Stimulated activated CD4-positive, alpha-beta T cell treated with anti-CD3 and anti-CD28 coated beads, Interleukin-4, amount 100 ng/mL, for 4 hours (primary cell): ENCODE data around the gene LCK.
A peak's percentile ranks its signal among the peaks of the same experiment; 100 is the strongest.
"Not testable (repeated sequence)": the region's sequence is repeated elsewhere in the genome, so short reads cannot be mapped to it uniquely, and the experiment has no call there.

Experiments used
- DNase-seq, 2 experiments: peaks; one replicate each; pipeline ENCODE4 v3.0.0-alpha.2; 2020

Gene LCK

DNA sequence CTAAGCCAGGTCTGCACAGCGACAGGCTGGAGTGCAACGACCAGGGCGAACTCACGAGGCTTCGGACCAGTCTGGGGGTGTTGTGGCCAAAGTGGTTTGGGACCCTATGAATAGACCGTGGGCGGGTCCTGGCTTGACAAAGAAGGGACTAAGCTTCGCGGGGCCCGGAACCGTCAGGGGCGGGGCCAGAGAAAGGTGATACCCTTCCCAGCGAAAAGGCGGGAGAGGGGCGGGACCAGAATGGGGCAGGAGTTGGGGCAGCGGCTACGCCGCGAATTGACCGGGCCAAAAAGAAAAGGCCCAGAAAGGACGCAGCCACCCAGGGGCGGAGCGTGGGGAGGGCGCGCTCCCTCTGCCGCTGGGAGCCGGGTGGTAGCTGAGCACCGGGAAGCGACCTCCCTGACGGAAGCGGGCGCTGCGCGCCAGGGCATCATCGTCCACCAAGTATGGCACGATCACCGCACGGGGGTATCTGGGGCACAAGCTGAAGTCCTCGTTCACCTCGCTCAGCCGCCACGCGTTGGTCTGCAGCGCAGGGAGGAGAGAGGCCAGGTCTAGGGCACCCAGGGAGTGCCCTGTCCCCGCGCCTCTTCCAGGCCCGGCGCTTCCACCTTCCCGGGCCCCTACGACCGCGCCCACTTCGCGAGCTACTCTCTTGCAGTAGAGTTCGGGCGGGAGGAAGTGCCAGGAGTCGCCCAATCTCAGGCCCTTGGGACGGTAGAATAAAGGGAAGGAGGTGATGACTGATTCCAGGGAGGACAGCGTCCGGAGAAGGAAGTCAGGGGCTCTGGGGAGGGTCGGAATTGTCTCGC, 10.7 kb upstream of the LCK start:
- DNase-seq = peak in 1 of 2 experiments; percentile 45

DNA sequence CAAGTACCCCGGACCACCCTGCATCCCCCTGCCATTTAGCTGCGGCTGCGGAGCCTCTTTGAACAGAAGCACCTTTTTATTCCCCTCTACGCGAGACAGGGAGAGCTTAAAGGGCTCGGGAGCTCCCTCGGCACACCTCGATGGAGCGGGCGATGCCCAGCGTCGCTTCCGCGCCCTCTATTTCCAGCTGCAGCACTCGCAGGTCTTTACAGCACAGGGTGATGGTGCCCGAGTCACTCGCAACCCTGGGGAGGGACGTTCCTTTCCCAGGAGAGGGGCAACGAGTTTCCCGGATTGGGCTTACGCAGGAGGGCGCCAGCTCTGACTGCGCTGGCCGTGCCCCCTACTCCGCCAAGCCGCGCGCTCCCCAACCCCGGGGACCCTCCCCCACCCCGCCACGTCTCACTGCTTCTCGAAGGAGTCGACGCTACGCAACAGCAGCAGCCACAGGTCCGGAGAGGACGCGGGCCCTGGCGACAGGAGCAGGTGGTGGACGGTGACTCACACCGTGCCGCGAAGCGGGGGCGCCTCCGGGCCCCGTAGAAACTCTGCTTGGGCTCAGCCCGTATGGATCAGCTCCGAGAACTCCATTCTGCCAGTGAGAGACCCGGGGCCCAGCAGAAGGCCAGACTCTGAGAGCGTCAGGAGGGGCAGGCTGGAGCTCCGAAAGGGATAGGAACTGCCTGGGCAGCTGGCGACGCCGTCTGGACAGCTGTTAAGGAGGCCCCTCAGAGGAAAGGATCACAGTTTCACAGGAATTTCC, 9.9 kb upstream of the LCK start:
- no peak for DNase-seq

DNA sequence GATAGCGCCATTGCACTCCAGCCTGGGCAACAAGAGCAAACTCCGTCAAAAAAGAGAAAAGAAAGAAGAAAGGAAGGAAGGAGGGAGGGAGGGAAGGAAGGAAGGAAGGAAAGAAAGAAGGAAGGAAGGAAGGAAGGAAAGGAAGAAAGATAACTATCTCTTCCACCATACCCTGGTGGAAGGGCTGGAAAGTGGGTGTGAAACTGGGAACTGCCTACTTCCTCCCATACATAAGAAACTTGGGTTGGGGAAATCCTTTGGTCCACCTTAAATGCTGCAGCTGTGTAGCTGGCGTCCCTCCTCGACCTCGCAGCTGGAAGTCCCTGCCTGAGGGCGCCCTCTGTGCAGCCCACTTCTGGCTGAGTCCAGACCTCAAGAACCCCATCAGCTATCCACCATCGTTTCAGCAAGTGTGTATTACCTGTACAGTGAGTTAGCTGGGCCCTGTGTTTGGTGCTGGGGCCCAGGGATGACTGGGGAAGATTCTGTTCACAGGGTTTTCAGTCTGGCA, 8.7 kb upstream of the LCK start:
- no peak for DNase-seq

DNA sequence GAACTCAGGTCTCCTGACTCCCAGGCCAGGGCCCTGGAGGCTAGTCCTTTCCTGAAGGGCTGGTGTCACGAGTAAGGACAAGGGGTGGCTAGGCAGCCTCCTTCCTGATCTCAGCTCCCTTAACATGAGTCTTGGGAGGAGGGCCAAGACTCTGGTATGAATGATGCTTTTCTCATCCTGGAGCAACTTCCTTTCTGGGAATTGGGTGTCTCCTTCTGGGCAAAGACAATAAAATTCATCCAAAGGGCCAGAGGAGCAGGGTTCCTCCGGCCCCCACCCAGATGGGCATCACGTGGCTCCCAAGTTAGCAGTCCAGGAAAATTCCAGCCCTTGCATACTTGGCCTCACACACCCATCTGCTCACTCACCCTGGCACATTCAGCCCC, 4.2 kb upstream of the LCK start, which contains the start of gene FAM167B:
Gene FAM167B, plus strand, starts transcription at position 335 of the 386 bp plus-strand sequence. CDS start 200 bp downstream, outside the sequence.
- DNase-seq = no peak

DNA sequence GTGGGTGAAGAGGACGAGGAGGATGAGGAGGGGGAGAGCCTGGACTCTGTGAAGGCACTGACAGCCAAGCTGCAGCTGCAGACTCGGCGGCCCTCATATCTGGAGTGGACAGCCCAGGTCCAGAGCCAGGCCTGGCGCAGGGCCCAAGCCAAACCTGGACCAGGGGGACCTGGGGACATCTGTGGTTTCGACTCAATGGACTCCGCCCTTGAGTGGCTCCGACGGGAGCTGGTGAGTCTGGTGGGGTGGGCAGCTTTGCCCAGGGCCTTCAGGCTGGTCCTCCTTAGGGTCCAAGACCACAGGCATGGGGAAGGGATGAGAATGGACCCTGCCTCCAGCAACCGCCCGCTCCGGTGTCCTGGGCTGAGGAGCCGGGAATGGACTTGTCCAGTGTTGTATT, 3.6 kb upstream of the LCK start:
- no peak for DNase-seq

DNA sequence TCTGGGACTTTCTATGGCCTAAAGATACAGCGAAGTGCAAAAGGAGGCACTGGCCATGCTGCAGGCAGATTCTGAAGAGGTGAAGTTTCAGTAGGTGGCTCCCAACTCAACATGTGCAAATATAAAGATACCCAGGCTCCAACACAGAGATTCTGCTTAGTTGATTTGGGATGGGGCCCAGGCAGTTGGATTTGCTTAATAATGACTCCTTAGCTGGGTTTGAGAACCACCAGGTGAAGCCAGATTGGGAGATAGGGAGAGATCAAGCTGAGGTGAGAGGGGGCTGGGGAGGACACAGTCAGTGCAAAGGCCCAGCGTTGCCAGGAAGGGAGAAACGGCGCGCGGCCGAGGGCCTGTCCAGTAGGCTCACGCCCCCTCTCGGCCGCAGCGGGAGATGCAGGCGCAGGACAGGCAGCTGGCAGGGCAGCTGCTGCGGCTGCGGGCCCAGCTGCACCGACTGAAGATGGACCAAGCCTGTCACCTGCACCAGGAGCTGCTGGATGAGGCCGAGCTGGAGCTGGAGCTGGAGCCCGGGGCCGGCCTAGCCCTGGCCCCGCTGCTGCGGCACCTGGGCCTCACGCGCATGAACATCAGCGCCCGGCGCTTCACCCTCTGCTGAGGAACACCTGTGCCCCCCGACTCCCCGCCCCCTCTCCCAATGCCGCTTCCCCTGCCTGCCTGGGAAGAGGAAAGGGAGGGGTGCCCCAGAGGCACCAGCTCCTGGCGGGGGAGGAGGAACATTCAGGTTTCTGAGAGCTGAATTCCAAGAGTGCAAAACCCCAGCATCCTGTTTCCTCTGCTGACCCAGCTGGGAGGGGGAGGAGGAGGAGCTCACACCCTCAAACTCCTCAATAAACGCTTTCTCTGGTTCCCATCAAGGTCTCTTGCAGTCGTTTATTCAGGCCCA, 2.8 kb upstream of the LCK start:
- DNase-seq = peak; percentile 60 to 78

DNA sequence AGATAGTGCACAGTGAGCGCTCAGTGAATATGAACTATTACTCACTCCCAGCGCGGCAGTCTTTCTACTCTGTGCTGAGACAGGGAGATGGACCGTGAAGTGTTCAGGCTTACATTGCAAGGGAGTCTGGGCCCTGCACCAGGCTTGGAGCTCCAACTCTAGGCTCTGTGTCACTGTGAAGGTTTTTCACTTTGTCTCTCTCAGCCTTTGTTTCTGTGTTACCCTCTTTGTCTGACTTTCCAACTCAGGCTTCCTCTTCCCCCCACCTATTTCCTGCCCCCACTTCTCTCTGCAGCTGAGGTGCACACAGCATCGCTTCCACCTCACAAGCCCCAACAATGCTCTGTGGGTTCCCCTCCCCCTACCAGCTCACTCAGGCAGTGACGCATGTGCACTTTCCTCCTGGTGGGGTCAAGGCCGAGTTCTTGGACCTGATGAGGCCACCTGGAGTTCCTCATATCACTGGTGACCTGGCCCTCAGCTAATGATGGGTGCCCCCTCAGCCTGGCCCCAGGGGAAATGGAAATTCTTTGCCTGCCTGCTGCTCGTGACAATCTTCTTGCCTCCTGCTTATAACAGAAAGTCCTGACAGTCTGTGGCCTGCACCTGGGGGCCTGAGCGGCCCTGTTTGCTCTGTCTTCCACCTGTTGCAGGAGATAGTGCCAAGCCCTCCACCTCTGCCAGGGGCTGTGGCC, 1.1 kb upstream of the LCK start:
- peak; percentile 65 to 82 for DNase-seq

DNA sequence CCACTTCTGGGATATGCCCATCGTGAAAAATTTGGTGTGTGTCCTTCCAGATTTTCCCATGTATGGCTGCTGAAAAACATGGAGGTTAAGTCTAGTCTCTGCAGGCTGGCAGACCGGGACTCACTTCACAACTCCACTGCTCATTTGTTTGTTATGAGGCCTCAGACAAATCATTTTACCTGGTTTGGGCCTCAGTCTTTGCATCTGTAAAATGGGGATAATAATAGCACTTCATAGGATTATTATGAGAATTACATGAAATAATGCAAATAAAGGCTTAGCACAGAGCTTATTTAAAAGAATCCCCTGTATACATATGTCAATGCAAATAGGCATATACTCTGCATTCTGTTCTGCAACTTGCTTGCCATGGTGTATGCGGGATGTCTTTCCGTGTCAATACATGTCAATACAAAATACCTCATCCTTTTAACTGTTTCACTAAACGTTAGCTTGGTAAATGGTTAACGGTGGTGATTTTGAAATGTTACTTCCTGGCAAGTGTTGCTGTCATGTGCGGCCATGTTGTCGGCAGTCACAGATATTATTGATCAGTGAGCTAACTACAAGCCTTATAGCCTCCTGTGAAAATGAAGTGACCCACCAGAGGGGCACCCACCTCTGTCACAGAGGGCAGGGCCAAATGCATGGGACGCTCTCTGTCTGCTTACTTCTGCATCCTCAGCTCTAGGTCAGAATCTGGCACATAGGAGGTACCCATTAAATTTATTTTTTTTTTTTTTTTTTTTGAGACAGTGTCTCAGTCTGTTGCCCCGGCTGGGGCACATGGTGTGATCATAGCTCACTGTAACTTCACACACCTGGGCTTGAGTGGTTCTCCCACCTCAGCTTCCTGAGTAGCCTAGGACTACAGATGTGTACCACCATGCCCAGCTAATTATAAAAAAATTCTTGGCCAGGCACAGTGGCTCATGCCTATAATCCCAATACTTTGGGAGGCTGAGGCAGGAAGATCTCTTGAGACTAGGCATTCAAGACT, 4.3 kb downstream of the LCK start:
- DNase-seq = no peak

DNA sequence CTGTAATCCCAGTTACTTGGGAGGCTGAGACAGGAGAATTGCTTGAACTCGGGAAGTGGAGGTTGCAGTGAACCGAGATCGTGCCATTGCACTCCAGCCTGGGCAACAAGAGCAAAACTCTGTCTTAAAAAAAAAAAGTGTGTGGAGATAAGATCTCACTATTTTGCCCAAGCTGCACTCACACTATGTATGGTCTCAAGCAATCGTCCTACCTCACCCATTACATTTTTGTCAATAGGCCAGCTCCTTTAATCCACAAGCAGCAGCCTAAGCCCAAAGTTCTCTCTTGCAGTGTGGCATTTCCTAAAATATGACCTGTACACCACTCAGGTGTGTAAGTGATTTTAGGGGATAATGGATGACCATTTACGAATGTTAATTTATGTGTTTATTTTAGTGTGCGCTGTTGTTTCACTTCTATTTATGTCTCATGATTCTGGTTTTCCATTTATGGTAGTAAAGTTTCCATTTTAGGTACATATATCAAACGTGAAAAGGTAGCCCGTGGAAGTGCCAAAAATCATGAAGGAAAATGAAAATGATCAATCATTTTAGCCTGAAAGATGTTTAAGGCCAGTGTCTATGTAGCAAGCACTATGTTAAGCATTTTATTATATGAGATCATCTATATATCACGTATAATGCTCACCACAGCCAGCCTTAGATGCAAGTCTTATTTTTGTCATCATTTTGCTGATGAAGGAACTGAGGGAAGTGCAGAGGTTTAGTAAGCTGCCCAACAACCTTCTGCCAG, 5.6 kb downstream of the LCK start:
- DNase-seq = no peak

DNA sequence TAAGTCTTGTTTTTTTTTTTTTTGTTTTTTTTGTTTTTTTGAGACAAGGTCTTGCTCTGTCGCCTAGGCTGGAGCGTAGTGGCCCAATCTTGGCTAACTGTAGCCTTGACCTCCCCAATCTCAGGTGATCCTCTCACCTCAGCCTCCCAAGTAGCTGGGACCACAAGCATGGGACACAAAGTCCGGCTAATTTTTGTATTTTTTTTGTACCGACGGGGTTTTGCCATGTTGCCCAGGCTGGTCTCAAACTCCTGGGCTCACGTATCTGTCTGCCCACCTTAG, 6.1 kb downstream of the LCK start:
- no peak for DNase-seq

DNA sequence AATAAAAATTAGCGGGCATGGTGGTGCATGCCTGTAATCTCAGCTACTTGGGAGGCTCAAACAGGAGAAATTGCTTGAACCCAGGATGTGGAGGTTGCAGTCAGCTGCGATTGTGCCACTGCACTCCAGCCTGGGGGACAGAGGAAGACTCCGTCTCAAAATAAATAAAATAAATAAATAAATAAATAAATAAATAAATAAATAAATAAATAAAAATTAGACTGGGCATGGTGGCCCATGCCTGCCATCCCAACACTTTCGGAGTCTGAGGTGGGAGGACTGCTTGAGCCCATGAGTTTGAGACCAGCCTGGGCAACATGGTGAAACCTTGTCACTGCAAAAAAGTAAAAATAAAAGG, 12.2 kb downstream of the LCK start:
- DNase-seq = not testable (repeated sequence)

DNA sequence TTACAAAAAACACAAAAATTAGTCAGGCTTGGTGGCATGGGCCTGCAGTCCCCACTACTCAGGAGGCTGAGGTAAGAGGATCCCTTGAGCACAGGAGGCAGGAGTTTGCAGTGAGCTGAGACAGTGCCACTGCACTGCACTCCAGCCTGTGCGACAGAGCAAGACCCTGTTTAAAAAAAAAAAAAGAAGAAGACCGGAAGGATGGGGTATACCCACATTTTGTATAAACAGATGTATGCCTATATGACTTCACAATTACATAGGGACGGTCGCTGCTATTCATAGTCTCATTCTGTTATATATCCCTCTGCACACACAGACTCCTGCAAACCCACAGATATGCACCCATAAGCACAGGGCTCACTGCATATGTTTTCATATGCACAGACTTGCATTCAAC, 12.7 kb downstream of the LCK start:
- DNase-seq = no peak

DNA sequence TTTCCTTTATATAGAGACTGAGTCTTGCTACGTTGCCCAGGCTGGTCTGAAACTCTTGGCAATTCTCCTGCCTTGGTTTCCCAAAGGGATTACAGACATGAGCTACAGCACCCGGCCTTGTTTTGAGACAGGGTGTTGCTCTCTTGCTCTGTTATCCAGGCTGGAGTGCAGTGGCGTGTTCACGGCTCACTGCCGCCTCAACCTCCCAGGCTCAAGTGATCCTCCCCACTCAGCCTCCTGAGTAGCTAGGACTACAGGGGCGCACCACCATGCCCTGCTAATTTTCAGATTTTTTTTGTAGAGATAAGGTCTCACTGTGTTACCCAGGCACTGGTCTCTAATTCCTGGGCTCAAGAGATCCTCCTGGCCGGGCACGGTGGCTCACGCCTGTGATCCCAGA, 14.8 kb downstream of the LCK start:
- DNase-seq = no peak

DNA sequence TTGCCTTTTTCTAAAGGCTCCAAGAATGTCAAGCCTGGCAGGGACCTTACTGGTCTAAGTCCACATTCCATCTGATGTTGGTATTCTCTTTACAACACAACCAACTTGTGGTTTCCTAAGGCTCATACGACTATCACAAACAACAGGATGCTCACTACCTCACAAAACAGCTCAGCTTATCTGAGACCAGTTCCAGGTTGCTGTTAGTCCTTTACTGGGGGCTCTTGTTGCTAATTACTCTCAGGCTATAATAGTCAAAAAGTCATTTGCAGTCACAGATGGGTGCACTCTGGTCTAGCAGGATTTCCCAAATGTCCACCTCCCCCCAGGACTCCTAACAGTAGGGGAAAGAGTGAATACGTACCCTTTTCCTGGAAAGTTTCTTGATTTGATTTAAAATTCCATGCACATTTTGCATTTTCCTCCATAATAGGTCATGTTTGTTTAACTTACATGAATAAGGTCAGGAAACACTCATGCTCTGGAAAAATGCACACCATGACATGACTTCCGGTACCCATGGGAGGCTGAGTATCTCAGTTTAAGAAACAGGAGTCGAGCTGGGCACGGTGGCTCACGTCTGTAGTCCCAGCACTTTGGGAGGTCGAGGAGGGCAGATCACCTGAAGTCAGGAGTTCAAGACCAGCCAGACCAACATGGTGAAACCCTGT, 16.0 kb downstream of the LCK start:
- DNase-seq = peak in 1 of 2 experiments; percentile 24

DNA sequence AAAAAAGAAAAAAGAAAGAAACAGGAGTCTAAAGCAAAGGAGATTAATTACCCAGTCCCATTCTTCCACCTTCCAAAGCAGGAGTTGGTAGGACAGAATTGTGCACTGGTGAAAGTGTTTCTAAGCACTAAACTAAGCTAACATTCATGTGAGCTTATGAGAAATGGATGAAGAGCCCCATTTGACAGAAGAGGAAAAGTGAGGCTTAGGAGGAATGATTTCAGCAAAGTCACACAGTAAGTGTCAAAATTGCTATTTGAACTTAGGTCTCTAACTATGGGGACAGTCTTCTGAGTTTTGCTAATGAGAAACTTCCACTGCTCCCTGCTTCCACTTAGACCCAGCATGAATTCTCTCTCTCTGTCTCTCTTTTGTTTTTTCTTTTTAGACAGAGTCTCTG, 18.7 kb downstream of the LCK start:
- no peak for DNase-seq

DNA sequence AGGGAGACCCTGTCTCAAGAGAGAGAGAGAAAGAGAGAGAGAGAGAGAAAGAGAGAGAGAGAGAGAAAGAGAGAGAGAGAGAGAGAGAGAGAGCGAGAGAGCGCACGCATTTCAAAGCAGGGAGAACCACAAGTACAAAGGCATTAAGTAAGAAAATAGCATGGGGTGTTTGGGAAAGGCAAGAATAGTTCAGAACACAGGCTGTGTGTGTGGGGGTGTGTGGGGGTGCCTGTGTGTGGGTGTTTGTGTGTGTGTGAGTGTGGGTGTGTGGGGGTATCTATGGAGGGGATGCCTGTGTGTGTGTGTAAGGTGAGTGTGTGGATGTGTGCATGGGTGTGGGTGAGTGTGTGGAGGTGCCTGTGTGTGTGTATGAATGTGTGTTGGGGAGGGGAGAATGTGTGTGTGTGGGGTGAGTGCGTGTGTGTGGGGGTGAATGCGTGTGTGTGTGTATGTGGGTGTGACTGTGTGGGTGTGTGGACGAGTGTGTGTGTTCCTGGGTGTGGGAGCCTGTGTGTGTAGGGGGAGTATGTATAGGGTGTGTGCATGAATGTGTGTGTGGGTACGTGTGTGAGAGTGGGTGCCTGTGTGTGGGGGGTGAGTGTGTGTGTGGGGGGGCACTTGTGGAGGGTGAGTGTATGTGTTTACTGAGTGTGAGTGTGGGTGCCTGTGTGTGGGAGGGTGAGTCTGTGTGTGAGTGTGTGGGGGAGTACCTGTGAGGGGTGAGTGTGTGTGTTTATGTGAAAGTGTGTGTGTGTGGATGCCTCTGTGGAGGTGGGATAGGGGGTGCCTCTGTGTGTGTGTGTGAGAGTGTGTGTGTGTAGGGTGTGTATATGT, 21.7 kb downstream of the LCK start:
- DNase-seq = peak in 1 of 2 experiments; percentile 68

DNA sequence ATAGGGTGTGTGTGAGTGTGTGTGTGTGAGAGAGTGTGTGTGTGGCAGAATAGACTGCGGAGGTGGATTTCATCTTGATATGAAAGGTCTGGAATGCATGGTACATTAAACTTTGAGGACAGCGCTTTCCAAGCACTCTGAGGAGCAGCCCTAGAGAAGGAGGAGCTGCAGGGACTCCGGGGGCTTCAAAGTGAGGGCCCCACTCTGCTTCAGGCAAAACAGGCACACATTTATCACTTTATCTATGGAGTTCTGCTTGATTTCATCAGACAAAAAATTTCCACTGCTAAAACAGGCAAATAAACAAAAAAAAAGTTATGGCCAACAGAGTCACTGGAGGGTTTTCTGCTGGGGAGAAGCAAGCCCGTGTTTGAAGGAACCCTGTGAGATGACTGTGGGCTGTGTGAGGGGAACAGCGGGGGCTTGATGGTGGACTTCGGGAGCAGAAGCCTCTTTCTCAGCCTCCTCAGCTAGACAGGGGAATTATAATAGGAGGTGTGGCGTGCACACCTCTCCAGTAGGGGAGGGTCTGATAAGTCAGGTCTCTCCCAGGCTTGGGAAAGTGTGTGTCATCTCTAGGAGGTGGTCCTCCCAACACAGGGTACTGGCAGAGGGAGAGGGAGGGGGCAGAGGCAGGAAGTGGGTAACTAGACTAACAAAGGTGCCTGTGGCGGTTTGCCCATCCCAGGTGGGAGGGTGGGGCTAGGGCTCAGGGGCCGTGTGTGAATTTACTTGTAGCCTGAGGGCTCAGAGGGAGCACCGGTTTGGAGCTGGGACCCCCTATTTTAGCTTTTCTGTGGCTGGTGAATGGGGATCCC, 22.5 kb downstream of the LCK start:
- DNase-seq = peak; percentile 64 to 95
